Endothelial cell of umbilical vein (primary cell): Measurements from ENCODE around the gene BET1L. TPM values are rescaled to one million over a fixed set of nuclear protein-coding genes. Genes with fewer than 3 reads are reported as not detected.

Source experiments
- BruUV-seq: library from RNA; stranded (reverse); fragments of 400-500 nt; replicated peaks from 2 replicates; lab custom pipeline; 2021; lab: Mats Ljungman, UMichigan
- CTCF ChIA-PET: fragments of 300-600, 350-600 bp; sonication (Branson Sonifier 250); formaldehyde crosslinking; loops from one replicate; lab custom pipeline; 2021; ENCODE audit warnings: antibody characterized with exemption, inconsistent platforms; lab: Charles Lee
- POLR2A ChIA-PET: fragments of 300-600, 350-600 bp; sonication (Branson Sonifier 250); formaldehyde crosslinking; loops from one replicate; lab custom pipeline; 2021; ENCODE audit warnings: antibody characterized with exemption, inconsistent platforms; lab: Charles Lee
- DNase-seq: peaks from one replicate; pipeline ENCODE4 v3.0.0-alpha.2; 2011; ENCODE audit warnings: low read depth, low spot score
- FAIRE-seq: peaks from 2 replicates; lab custom pipeline; 2011; peaks lifted over from hg19 to GRCh38; lab: Jason Lieb, UNC
- H2AFZ ChIP-seq: 2 replicates; pipeline ENCODE4 v1.6.0; 2012; ENCODE audit warnings: low read depth, low read length, control low read depth, inconsistent platforms
- H3K27ac ChIP-seq: 2 replicates; pipeline ENCODE4 v1.5.1; 2011; ENCODE audit warnings: low read depth, mild to moderate bottlenecking, control low read depth, low read length, moderate library complexity; ENCODE audit not compliant: insufficient read depth
- H3K27me3 ChIP-seq, 2 experiments: 2 replicates each; pipeline versions ENCODE4 v1.6.0 to v1.6.1; 2011; ENCODE audit warnings: low read length in 2 of 2, mixed read lengths in 1 of 2; ENCODE audit not compliant: control insufficient read depth in 2 of 2, insufficient read depth in 2 of 2
- H3K36me3 ChIP-seq, 2 experiments: 2 replicates in 1 of 2; 3 replicates in 1 of 2; pipeline ENCODE4 v1.5.1; 2011; ENCODE audit warnings: low read length in 2 of 2, mild to moderate bottlenecking in 1 of 2, moderate library complexity in 1 of 2; ENCODE audit not compliant: control insufficient read depth in 2 of 2, insufficient read depth in 2 of 2; ENCODE audit errors: extremely low read depth in 1 of 2
- H3K4me1 ChIP-seq: 3 replicates; pipeline ENCODE4 v1.5.1; 2011; ENCODE audit warnings: mild to moderate bottlenecking, low read length; ENCODE audit not compliant: control insufficient read depth, insufficient read depth; ENCODE audit errors: extremely low read depth
- H3K4me2 ChIP-seq: 2 replicates; pipeline ENCODE4 v1.6.1; 2011; ENCODE audit warnings: low read length, control low read depth, mixed read lengths; ENCODE audit not compliant: insufficient read depth
- H3K4me3 ChIP-seq, 3 experiments: fragments of 200-600 bp in 1 of 3; sonication (generic), shearing (Covaris generic) in 1 of 3; replicated peaks in 1 of 3; 2 replicates each; pipeline ENCODE4 v1.5.1; 2011 to 2016; ENCODE audit warnings: control low read depth in 3 of 3, low read length in 3 of 3, mild to moderate bottlenecking in 2 of 3, inconsistent platforms in 1 of 3, low read depth in 1 of 3, moderate library complexity in 1 of 3; ENCODE audit not compliant: insufficient read depth in 1 of 3
- H3K79me2 ChIP-seq: 2 replicates; pipeline ENCODE4 v1.6.0; 2012; ENCODE audit warnings: low read length, inconsistent platforms; ENCODE audit not compliant: control insufficient read depth, insufficient read depth
- H3K9ac ChIP-seq: replicated peaks from 2 replicates; pipeline ENCODE3; 2011; ENCODE audit warnings: low read length, control low read depth; ENCODE audit not compliant: insufficient read depth; ENCODE audit errors: extremely low read depth
- H3K9me1 ChIP-seq: replicated peaks from 3 replicates; pipeline ENCODE4 v1.6.0; 2011; ENCODE audit warnings: mild to moderate bottlenecking, low read length; ENCODE audit not compliant: control insufficient read depth, insufficient read depth; ENCODE audit errors: extremely low read depth
- H3K9me3 ChIP-seq: replicated peaks from 2 replicates; pipeline ENCODE4 v1.5.1; 2012; ENCODE audit warnings: low read length, inconsistent platforms; ENCODE audit not compliant: control insufficient read depth, insufficient read depth
- H4K20me1 ChIP-seq: replicated peaks from 2 replicates; pipeline ENCODE3; 2011; ENCODE audit warnings: mild to moderate bottlenecking, low read length; ENCODE audit not compliant: control insufficient read depth, insufficient read depth; ENCODE audit errors: extremely low read depth
- CTCF ChIP-seq, 2 donors: IDR thresholded peaks; 1 replicate in 1 of 2; 2 replicates in 1 of 2; pipeline ENCODE4 v1.5.1; 2011; ENCODE audit warnings: low read length in 2 of 2, mild to moderate bottlenecking in 2 of 2, moderate library complexity in 2 of 2, control low read depth in 1 of 2, inconsistent platforms in 1 of 2, low read depth in 1 of 2; ENCODE audit not compliant: insufficient read depth in 1 of 2; ENCODE audit errors: extremely low read depth in 1 of 2
- EZH2 ChIP-seq: IDR thresholded peaks from 2 replicates; pipeline ENCODE4 v1.6.1; 2012; ENCODE audit warnings: borderline replicate concordance, low read depth, mild to moderate bottlenecking, moderate library complexity, low read length, inconsistent platforms; ENCODE audit not compliant: severe bottlenecking
- FOS ChIP-seq: IDR thresholded peaks from 2 replicates; pipeline ENCODE4 v1.6.1; 2011; ENCODE audit warnings: mild to moderate bottlenecking, low read length, moderate library complexity, borderline replicate concordance; ENCODE audit not compliant: insufficient read depth
- GATA2 ChIP-seq: IDR thresholded peaks from 2 replicates; pipeline ENCODE4 v1.7.0; 2011; ENCODE audit warnings: low read depth, mild to moderate bottlenecking, moderate library complexity, mixed read lengths, low read length; ENCODE audit not compliant: insufficient read length, insufficient read depth
- JUN ChIP-seq: IDR thresholded peaks from 2 replicates; pipeline ENCODE4 v1.6.1; 2011; ENCODE audit warnings: borderline replicate concordance, low read depth; ENCODE audit not compliant: insufficient read length, insufficient read depth
- MAX ChIP-seq: IDR thresholded peaks from 2 replicates; pipeline ENCODE4 v1.6.1; 2011; ENCODE audit not compliant: insufficient read depth, insufficient read length
- MYC ChIP-seq: IDR thresholded peaks from one replicate; pipeline ENCODE4 v1.6.1; 2011; ENCODE audit warnings: mild to moderate bottlenecking, low read depth, low read length
- POLR2A ChIP-seq: IDR thresholded peaks from 2 replicates; pipeline ENCODE4 v1.6.1; 2012; ENCODE audit warnings: low read depth, mild to moderate bottlenecking, control low read depth, low read length
- POLR2AphosphoS5 ChIP-seq: IDR thresholded peaks from 2 replicates; pipeline ENCODE4 v1.6.1; 2012; ENCODE audit warnings: low read depth, mild to moderate bottlenecking, control low read depth, low read length, moderate library complexity; ENCODE audit not compliant: insufficient read depth
- dilution Hi-C: fragments of 300-500 bp; cut with MboI; formaldehyde crosslinking; loops from one replicate; pipeline ENCODE4 v1.15.0; 2019; ENCODE audit warnings: low sequenced_read_pairs; ENCODE audit not compliant: extremely low pct_ligation_motif_present
- intact Hi-C: fragments of 100-400 bp; cut with micrococcal nuclease; formaldehyde crosslinking; loops from one replicate; pipeline ENCODE4 v1.10.0; 2022
- polyA plus RNA-seq, 4 experiments: library from polyadenylated mRNA; depleted of rRNA in 3 of 4; stranded (reverse) in 3 of 4; unstranded in 1 of 4; fragments of >200 nt; gene quantifications; 2 replicates each; pipeline versions ENCODE4 v1.2.1 to v1.2.3, GENCODE V29; 2011 to 2012; ENCODE audit warnings: missing spikeins in 1 of 4
- total RNA-seq: library from RNA; stranded (reverse); gene quantifications from 2 replicates; pipeline ENCODE4 v1.2.3, GENCODE V29; 2021

Gene BET1L
- total and polyA plus RNA-seq, 2 donors (not counting 3 experiments of a cell fraction or from before 2014, with no cell fraction given), result 31.0 to 80.0 TPM

GRCh38 chr11:249062-249461 lies 41.9 kb upstream of the BET1L start:
- no peaks in the 10 kb centered on the region for H3K9me3 ChIP-seq
- POLR2A ChIA-PET, result no interaction called here
- no TSS peak for BruUV-seq
- H3K4me2 ChIP-seq, result no peak overlapping the region
- H4K20me1 ChIP-seq, result no peaks in the 10 kb centered on the region
- H3K79me2 ChIP-seq, result no peaks in the 10 kb centered on the region
- CTCF ChIA-PET, result interaction anchor here (5.0 kb wide), 1 partner anchor 114 kb away, joined by 71 read pairs; no protein-coding TSS in a partner anchor
- no peak overlapping the region for H3K9ac ChIP-seq
- TF ChIP-seq MAX (no peak), JUN (no peak), EZH2 (no peak), POLR2AphosphoS5 (no peak), GATA2 (no peak), MYC (no peak), FOS (no peak), POLR2A (no peak), CTCF (IDR thresholded peaks at IDR 0.05; ENCODE audit: extremely low read depth in 1 of 2, insufficient read depth in 1 of 2, low read depth in 1 of 2, low read length in 2 of 2) (no peak)
- peaks cover 29 to 55% of the 10 kb centered on the region in 2 experiments for H3K36me3 ChIP-seq
- H3K4me1 ChIP-seq, result no peaks in the 10 kb centered on the region
- no peaks in the 10 kb centered on the region for H3K9me1 ChIP-seq
- FAIRE-seq, result no peak
- intact Hi-C loops, result no loop called here
- no peak overlapping the region for H3K27ac ChIP-seq
- DNase-seq, result no peak
- dilution Hi-C loops, result no loop called here
- no peaks in the 10 kb centered on the region for H3K27me3 ChIP-seq
- no peak overlapping the region for H2AFZ ChIP-seq
- no peak overlapping the region for H3K4me3 ChIP-seq
